Right renal cortex interstitium (tissue), 3 donors: ENCODE results near the gene PAPOLB. TPM values are rescaled to one million over a fixed set of nuclear protein-coding genes. Genes with fewer than 3 reads are reported as not detected.

Experiments used
- DNase-seq, 3 donors: peaks; one replicate each; pipeline ENCODE4 v3.0.0-alpha.2; 2013; ENCODE audit warnings: low read depth in 3 of 3, low spot score in 2 of 3
- polyA plus RNA-seq, 3 donors: library from polyadenylated mRNA; unstranded; fragments of 120-200 nt; gene quantifications; one replicate each; pipeline ENCODE4 v1.2.1, GENCODE V29; 2013; ENCODE audit not compliant: insufficient read length in 3 of 3

PAPOLB gene
- polyA plus RNA-seq, 3 donors: 0.06 to 0.11 (median 0.07) TPM

- no peak for DNase-seq
Measured at GRCh38 chr7:4878336-4879335, 16.8 kb upstream of the PAPOLB start.

- no peak for DNase-seq
Measured at GRCh38 chr7:4876586-4876985, 14.8 kb upstream of the PAPOLB start.

GRCh38 chr7:4875391-4875790 is 13.6 kb upstream of the PAPOLB start:
- no peak for DNase-seq

GRCh38 chr7:4873071-4873944 is 11.5 kb upstream of the PAPOLB start:
- no peak for DNase-seq

- no peak for DNase-seq
Measured at GRCh38 chr7:4871930-4872675, 10.3 kb upstream of the PAPOLB start.

GRCh38 chr7:4871056-4871680 is 9.3 kb upstream of the PAPOLB start:
- no peak for DNase-seq

GRCh38 chr7:4868493-4868892 is 6.7 kb upstream of the PAPOLB start:
- DNase-seq: no peak

GRCh38 chr7:4866528-4867496 is 5.0 kb upstream of the PAPOLB start:
- DNase-seq: no peak

- no peak for DNase-seq
Measured at GRCh38 chr7:4862156-4862555, 326 bp upstream of the PAPOLB start.

- DNase-seq: no peak
Measured at GRCh38 chr7:4861227-4861626, 603 bp downstream of the PAPOLB start.

GRCh38 chr7:4857189-4857588 is 4.6 kb downstream of the PAPOLB start:
- DNase-seq: no peak

GRCh38 chr7:4856336-4857057 is 5.3 kb downstream of the PAPOLB start:
- DNase-seq: no peak

GRCh38 chr7:4854916-4855315 is 6.9 kb downstream of the PAPOLB start:
- no peak for DNase-seq

GRCh38 chr7:4851459-4852422 is 10.1 kb downstream of the PAPOLB start:
- DNase-seq: no peak

- no peak for DNase-seq
Measured at GRCh38 chr7:4850262-4850795, 11.5 kb downstream of the PAPOLB start.

GRCh38 chr7:4849390-4849789 is 12.4 kb downstream of the PAPOLB start:
- no peak for DNase-seq

GRCh38 chr7:4845740-4846142 is 16.1 kb downstream of the PAPOLB start:
- no peak for DNase-seq
